NB4 (cell line): ENCODE results near the gene DLGAP4.

ENCODE experiments used
- POLR2A ChIP-seq: IDR thresholded peaks from 2 replicates; pipeline ENCODE4 v1.6.1; 2011; ENCODE audit warnings: mild to moderate bottlenecking; ENCODE audit not compliant: insufficient read length; ENCODE audit errors: extremely low read depth
- TF ChIP-seq, protein P1 (sequence below): IDR thresholded peaks from one replicate; pipeline ENCODE4 v1.5.1; 2012; ENCODE audit warnings: low read depth, low read length

DNA sequence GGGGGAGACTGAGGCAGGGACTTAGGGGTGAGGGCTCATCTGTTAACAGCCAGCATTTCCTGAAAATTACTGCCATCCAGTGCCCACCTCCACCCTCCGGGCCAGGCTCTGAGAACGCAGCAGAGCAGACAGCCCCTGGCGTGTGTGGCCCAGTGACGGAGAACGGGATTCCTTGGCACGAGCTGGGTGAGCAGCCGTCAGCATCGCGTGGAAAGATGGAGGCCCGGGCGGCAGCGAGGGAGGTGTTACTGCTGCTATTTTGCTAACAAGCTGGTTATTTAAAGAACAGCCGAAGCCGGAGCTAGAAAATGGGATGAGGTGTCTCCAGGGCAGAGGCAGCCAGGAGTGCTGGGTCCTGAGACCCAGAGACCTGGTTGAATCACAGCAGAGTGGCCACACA lies 62.7 kb downstream of the DLGAP4 start:
- TF ChIP-seq, protein P1, sequence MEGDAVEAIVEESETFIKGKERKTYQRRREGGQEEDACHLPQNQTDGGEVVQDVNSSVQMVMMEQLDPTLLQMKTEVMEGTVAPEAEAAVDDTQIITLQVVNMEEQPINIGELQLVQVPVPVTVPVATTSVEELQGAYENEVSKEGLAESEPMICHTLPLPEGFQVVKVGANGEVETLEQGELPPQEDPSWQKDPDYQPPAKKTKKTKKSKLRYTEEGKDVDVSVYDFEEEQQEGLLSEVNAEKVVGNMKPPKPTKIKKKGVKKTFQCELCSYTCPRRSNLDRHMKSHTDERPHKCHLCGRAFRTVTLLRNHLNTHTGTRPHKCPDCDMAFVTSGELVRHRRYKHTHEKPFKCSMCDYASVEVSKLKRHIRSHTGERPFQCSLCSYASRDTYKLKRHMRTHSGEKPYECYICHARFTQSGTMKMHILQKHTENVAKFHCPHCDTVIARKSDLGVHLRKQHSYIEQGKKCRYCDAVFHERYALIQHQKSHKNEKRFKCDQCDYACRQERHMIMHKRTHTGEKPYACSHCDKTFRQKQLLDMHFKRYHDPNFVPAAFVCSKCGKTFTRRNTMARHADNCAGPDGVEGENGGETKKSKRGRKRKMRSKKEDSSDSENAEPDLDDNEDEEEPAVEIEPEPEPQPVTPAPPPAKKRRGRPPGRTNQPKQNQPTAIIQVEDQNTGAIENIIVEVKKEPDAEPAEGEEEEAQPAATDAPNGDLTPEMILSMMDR: no peak
- TF ChIP-seq POLR2A: no peak
